Mesodermal cell (in vitro differentiated cells): ENCODE data around the gene BTBD6. TPM values are rescaled to one million over a fixed set of nuclear protein-coding genes. Genes with fewer than 3 reads are reported as not detected.

Experiments used
- H3K27ac ChIP-seq: 2 replicates; pipeline ENCODE4 v1.7.0; 2013; ENCODE audit warnings: mild to moderate bottlenecking, low read depth, low read length, moderate library complexity; ENCODE audit not compliant: severe bottlenecking
- H3K36me3 ChIP-seq: 2 replicates; pipeline ENCODE4 v1.7.1; 2013; ENCODE audit warnings: mild to moderate bottlenecking, low read length, moderate library complexity; ENCODE audit not compliant: control insufficient read depth, insufficient read depth
- H3K4me1 ChIP-seq: one replicate; pipeline ENCODE4 v1.7.1; 2013; ENCODE audit warnings: mild to moderate bottlenecking, low read length; ENCODE audit not compliant: insufficient read depth, control insufficient read depth, poor library complexity, severe bottlenecking
- H3K4me3 ChIP-seq: 2 replicates; pipeline ENCODE4 v1.7.0; 2013; ENCODE audit warnings: low read length, control low read depth, mild to moderate bottlenecking; ENCODE audit not compliant: insufficient read depth, poor library complexity, severe bottlenecking; ENCODE audit errors: extremely low read depth
- H3K9me3 ChIP-seq: 2 replicates; pipeline ENCODE4 v1.7.1; 2013; ENCODE audit warnings: mild to moderate bottlenecking, low read length, moderate library complexity; ENCODE audit not compliant: control insufficient read depth
- WGBS, 2 experiments: methylation state at CpG; one replicate each; pipeline ENCODE4 v1.1.5; 2013; ENCODE audit warnings: missing lambda C conversion rate in 2 of 2; ENCODE audit not compliant: insufficient coverage in 2 of 2; 5-methylcytosine and 5-hydroxymethylcytosine counted together
- polyA plus RNA-seq, 2 experiments: library from polyadenylated mRNA; stranded (reverse); fragments of 50-300 nt; gene quantifications; one replicate each; pipeline ENCODE4 v1.2.3, GENCODE V29; 2013

The BTBD6 gene
- polyA plus RNA-seq (2013, experiment 1 of 2): 19.2 TPM
- polyA plus RNA-seq (2013, experiment 2 of 2): 17.3 TPM

GRCh38 chr14:105248368-105249181 lies at the start of gene BTBD6:
BTBD6 (plus strand) TSS chr14:105248533; CDS start chr14:105248712, 179 bp downstream.
- Histone ChIP-seq H3K4me1 (no peaks in the 10 kb centered on the region), H3K4me3 (peak within 1 kb of the TSS; percentile 49), H3K27ac (peak within 1 kb of the TSS; percentile 62), H3K9me3 (no peaks in the 10 kb centered on the region), H3K36me3 (peaks cover 50% of the 10 kb centered on the region)
- 1% methylated on average over 75 to 99 of the region's 130 CpGs for WGBS, 2 experiments

- H3K9me3 ChIP-seq: no peaks in the 10 kb centered on the region
- 97 to 98% methylated on average over 4 of the region's 4 CpGs for WGBS, 2 experiments
- H3K27ac ChIP-seq: no peak overlapping the region
- H3K4me1 ChIP-seq: peaks cover 42% of the 10 kb centered on the region
- no peaks in the 10 kb centered on the region for H3K36me3 ChIP-seq
- no peak overlapping the region for H3K4me3 ChIP-seq
Observed at GRCh38 chr14:105198588-105198987, 49.7 kb upstream of the BTBD6 start.

GRCh38 chr14:105199093-105199492 lies 49.2 kb upstream of the BTBD6 start:
- Histone ChIP-seq H3K4me1 (peaks cover 42% of the 10 kb centered on the region), H3K36me3 (no peaks in the 10 kb centered on the region), H3K27ac (no peak overlapping the region), H3K4me3 (no peak overlapping the region), H3K9me3 (no peaks in the 10 kb centered on the region)
- WGBS, 2 experiments: 82 to 87% methylated on average over 15 to 17 of the region's 18 CpGs

GRCh38 chr14:105200074-105200473 lies 48.3 kb upstream of the BTBD6 start:
- Histone ChIP-seq H3K9me3 (no peaks in the 10 kb centered on the region), H3K4me1 (peaks cover 40% of the 10 kb centered on the region), H3K36me3 (no peaks in the 10 kb centered on the region), H3K4me3 (no peak overlapping the region), H3K27ac (no peak overlapping the region)
- WGBS, 2 experiments: 84 to 96% methylated on average over 5 to 10 of the region's 10 CpGs

GRCh38 chr14:105200641-105201040 lies 47.7 kb upstream of the BTBD6 start:
- Histone ChIP-seq H3K4me3 (no peak overlapping the region), H3K27ac (no peak overlapping the region), H3K36me3 (no peaks in the 10 kb centered on the region), H3K4me1 (peaks cover 34% of the 10 kb centered on the region), H3K9me3 (no peaks in the 10 kb centered on the region)
- WGBS, 2 experiments: 95 to 97% methylated on average over 11 to 14 of the region's 16 CpGs

GRCh38 chr14:105201156-105201924 lies 47.0 kb upstream of the BTBD6 start:
- Histone ChIP-seq H3K27ac (no peak overlapping the region), H3K36me3 (no peaks in the 10 kb centered on the region), H3K9me3 (no peaks in the 10 kb centered on the region), H3K4me1 (peaks cover 28% of the 10 kb centered on the region), H3K4me3 (no peak overlapping the region)
- WGBS, 2 experiments: 80 to 83% methylated on average over 24 to 27 of the region's 28 CpGs

- no peak overlapping the region for H3K27ac ChIP-seq
- no peak overlapping the region for H3K4me3 ChIP-seq
- no peaks in the 10 kb centered on the region for H3K36me3 ChIP-seq
- 85 to 86% methylated on average over 17 to 20 of the region's 20 CpGs for WGBS, 2 experiments
- no peaks in the 10 kb centered on the region for H3K9me3 ChIP-seq
- peaks cover 22% of the 10 kb centered on the region for H3K4me1 ChIP-seq
Observed at GRCh38 chr14:105201925-105202513, 46.3 kb upstream of the BTBD6 start.

GRCh38 chr14:105203057-105203531 lies 45.2 kb upstream of the BTBD6 start:
- Histone ChIP-seq H3K9me3 (no peaks in the 10 kb centered on the region), H3K4me3 (no peak overlapping the region), H3K36me3 (no peaks in the 10 kb centered on the region), H3K27ac (no peak overlapping the region), H3K4me1 (peaks cover 11% of the 10 kb centered on the region)
- 6 to 11% methylated on average over 12 to 18 of the region's 18 CpGs for WGBS, 2 experiments

- Histone ChIP-seq H3K4me3 (no peak overlapping the region), H3K9me3 (no peaks in the 10 kb centered on the region), H3K4me1 (peaks cover 10% of the 10 kb centered on the region), H3K36me3 (no peaks in the 10 kb centered on the region), H3K27ac (no peak overlapping the region)
- WGBS, 2 experiments: 91 to 95% methylated on average over 5 to 6 of the region's 6 CpGs
Observed at GRCh38 chr14:105203701-105204100, 44.6 kb upstream of the BTBD6 start.

GRCh38 chr14:105204206-105204930 lies 44.0 kb upstream of the BTBD6 start:
- 87 to 89% methylated on average over 21 to 23 of the region's 24 CpGs for WGBS, 2 experiments
- no peaks in the 10 kb centered on the region for H3K9me3 ChIP-seq

More at GRCh38 chr14:105204206-105204930, 44.0 kb upstream of the BTBD6 start:
- Histone ChIP-seq H3K4me1 (peaks cover 4% of the 10 kb centered on the region), H3K36me3 (no peaks in the 10 kb centered on the region), H3K27ac (no peak overlapping the region), H3K4me3 (no peak overlapping the region)
